ENCODE data around the gene HAUS7.

DNA sequence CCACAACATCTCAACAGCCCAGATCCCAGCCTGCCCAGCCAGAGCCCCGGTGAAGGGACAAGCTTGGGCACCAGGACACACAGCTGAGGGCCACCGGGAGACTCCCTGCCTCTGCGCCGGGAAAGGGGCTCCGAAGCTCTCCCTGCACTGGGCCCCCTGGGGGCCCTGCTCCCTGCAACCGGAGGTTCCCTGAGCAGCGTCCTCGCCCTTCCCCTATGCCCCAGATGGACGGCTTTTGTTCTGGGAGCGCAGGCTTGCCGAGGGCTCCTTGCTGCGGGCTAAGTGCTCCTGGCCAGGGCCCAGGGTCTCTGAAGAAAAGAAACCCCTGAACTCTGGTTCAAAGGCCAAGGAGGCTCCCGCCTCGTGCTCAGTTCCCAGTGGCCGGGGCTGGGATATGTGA is 60.0 kb downstream of the HAUS7 start:
- TF ChIP-seq POLR2AphosphoS5 (IDR thresholded peaks at IDR 0.05; ENCODE audit: low read depth, low read length) = no peak
- no peak for TF ChIP-seq POLR2A (IDR thresholded peaks at IDR 0.05; ENCODE audit: low read depth, low read length)
- no peak for TF ChIP-seq TAF1 (IDR thresholded peaks at IDR 0.05; ENCODE audit: borderline replicate concordance, low read depth, low read length)
